ENCODE results near the gene PROB1.

PROB1 gene

GRCh38 chr5:139341689-139342422 is 53.0 kb downstream of the PROB1 start, which contains the start of gene PAIP2:
Gene PAIP2, plus strand, starts transcription at chr5:139341854. Its CDS starts 21,931 bp downstream, at chr5:139363785.
- DNase-seq (ENCODE audit: low read depth in 4 of 4, low spot score in 1 of 4) = peak; percentile 93 to 97 (median 96)

- DNase-seq (ENCODE audit: low read depth in 4 of 4, low spot score in 1 of 4) = no peak
Measured at GRCh38 chr5:139341187-139341688, 53.7 kb downstream of the PROB1 start.

All from stimulated activated CD4-positive, alpha-beta T cell treated with anti-CD3 and anti-CD28 coated beads, Interleukin-1b, Interleukin-23, amount 100 ng/mL, for 24 hours (primary cell).